Tibial artery (tissue), 4 donors: ENCODE data around the gene ZRANB1.
A peak's percentile ranks its signal among the peaks of the same experiment; 100 is the strongest.

Source experiments
- DNase-seq, 2 donors: peaks; one replicate each; pipeline ENCODE4 v3.0.0-alpha.2; 2019
- H3K27ac ChIP-seq, 2 donors: fragments of 200-600 bp; sonication (generic) in 1 of 2; 1 replicate in 1 of 2; 2 replicates in 1 of 2; pipeline ENCODE4 v1.5.1; 2018 to 2019; ENCODE audit warnings: mild to moderate bottlenecking in 1 of 2
- H3K27me3 ChIP-seq, 2 donors: fragments of 200-600 bp; sonication (generic) in 1 of 2; one replicate each; pipeline versions ENCODE4 v1.5.1 to v1.6.0; 2016 to 2019
- H3K36me3 ChIP-seq, 3 donors: fragments of 200-600 bp; sonication (generic) in 2 of 3; one replicate each; pipeline ENCODE4 v1.5.1; 2016 to 2019; ENCODE audit warnings: mild to moderate bottlenecking in 2 of 3
- H3K4me1 ChIP-seq, 4 donors: fragments of 200-600 bp; sonication (generic) in 2 of 4; 1 replicate in 3 of 4; 2 replicates in 1 of 4; pipeline ENCODE4 v1.5.1; 2016 to 2019
- H3K4me3 ChIP-seq, 2 donors: fragments of 200-600 bp; sonication (generic) in 1 of 2; 1 replicate in 1 of 2; 2 replicates in 1 of 2; pipeline ENCODE4 v1.5.1; 2018 to 2019; ENCODE audit warnings: mild to moderate bottlenecking in 2 of 2
- H3K9me3 ChIP-seq, 3 donors: fragments of 200-600 bp; sonication (generic) in 1 of 3; one replicate each; pipeline ENCODE4 v1.5.1; 2016 to 2019
- intact Hi-C: fragments of 100-400 bp; cut with DNase I; formaldehyde crosslinking; loops from one replicate; pipeline ENCODE4 v1.15.0; 2023; ENCODE audit warnings: low total_unique reads
- TF ChIP-seq, protein P1 (sequence below), 2 experiments: fragments of 200-600 bp in 1 of 2; fragments of 450-650 bp in 1 of 2; IDR thresholded peaks; one replicate each; pipeline ENCODE4 v1.5.1; 2017 to 2019; ENCODE audit warnings: antibody characterized with exemption in 2 of 2, mild to moderate bottlenecking in 1 of 2, moderate library complexity in 1 of 2

The ZRANB1 gene

DNA sequence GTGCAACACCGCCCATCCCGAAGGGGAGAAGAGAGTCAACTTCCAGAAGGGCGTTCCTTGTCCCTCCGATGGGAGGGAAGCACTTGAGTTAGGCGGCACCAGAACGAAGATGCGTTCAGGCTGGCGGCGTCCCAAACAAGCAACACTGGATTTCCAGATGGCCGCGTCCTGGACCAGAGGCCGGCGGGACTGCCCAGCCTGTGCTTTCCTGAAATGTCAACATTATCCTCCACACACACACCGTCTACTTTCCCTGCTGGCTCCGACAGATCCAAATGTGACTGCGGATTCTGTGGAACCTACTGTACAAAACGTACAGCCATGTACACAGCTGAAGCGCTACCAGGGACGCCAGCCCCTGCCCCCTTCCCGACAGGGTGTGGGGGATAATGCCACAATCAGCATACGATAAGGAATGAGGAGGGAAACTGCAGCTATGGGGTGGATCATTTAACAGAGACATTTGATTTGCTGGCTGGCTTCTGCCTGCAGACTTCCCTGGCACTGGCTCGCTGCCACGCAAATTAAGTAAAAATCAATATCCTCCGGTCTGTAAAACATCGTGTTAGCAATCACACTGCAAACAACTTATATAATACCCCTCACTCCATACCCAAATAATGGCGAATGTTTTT is 82.1 kb downstream of the ZRANB1 start:
- H3K27ac ChIP-seq: peak overlapping the region; percentile 85 to 90
- H3K9me3 ChIP-seq: no peaks in the 10 kb centered on the region
- peak overlapping the region; percentile 4 to 10 for H3K4me3 ChIP-seq
- DNase-seq: peak in 1 of 2 donors; percentile 80
- intact Hi-C loops: no loop called here
- TF ChIP-seq, protein P1, sequence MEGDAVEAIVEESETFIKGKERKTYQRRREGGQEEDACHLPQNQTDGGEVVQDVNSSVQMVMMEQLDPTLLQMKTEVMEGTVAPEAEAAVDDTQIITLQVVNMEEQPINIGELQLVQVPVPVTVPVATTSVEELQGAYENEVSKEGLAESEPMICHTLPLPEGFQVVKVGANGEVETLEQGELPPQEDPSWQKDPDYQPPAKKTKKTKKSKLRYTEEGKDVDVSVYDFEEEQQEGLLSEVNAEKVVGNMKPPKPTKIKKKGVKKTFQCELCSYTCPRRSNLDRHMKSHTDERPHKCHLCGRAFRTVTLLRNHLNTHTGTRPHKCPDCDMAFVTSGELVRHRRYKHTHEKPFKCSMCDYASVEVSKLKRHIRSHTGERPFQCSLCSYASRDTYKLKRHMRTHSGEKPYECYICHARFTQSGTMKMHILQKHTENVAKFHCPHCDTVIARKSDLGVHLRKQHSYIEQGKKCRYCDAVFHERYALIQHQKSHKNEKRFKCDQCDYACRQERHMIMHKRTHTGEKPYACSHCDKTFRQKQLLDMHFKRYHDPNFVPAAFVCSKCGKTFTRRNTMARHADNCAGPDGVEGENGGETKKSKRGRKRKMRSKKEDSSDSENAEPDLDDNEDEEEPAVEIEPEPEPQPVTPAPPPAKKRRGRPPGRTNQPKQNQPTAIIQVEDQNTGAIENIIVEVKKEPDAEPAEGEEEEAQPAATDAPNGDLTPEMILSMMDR (IDR thresholded peaks at IDR 0.05): no peak
- no peaks in the 10 kb centered on the region for H3K27me3 ChIP-seq
- peaks cover 0 to 100% (median 91%) of the 10 kb centered on the region in 4 donors for H3K4me1 ChIP-seq
- H3K36me3 ChIP-seq: peaks cover 0 to 24% (median 12%) of the 10 kb centered on the region in 3 donors

DNA sequence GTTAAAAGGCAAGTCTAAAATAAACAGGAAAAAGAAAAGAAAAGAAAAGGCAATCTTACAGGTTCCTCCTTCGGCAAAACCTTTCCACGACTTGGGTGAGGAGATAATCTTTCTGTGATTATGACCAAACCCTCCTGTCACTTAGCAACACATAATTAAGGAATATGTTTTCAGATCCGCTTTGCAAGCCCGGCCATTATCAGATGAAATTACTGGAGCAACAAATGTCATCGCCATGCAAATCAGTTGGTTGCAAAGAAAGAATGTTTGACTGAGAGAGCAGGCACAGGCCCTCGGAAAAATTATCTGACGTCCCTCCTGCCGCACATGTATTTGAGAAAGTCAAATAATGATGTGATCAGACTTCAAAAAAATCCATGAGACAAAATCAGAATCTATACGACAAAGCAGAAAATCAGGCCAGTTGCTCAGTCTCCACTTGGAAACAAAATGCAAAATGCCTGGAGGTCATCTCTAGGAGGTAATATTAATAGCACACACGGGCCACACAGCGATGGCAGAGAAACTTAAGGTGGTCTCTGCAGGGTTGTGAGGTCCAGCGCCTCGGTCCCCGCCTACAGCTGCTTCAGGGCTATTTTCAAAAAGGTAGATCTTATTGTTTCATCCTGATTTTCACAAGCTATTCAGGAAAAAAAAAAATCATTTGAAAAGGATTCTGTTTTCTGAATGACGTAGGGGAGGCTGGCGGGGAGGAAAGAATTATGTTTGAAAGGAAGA is 82.7 kb downstream of the ZRANB1 start:
- intact Hi-C loops: no loop called here
- H3K9me3 ChIP-seq: no peaks in the 10 kb centered on the region
- peak overlapping the region; percentile 85 to 90 for H3K27ac ChIP-seq
- H3K27me3 ChIP-seq: no peaks in the 10 kb centered on the region
- TF ChIP-seq, protein P1 (IDR thresholded peaks at IDR 0.05): no peak
- H3K4me1 ChIP-seq: peaks cover 0 to 100% (median 91%) of the 10 kb centered on the region in 4 donors
- peaks cover 0 to 24% (median 12%) of the 10 kb centered on the region in 3 donors for H3K36me3 ChIP-seq
- no peak for DNase-seq
- peak overlapping the region in 1 of 2 donors; percentile 4 for H3K4me3 ChIP-seq

DNA sequence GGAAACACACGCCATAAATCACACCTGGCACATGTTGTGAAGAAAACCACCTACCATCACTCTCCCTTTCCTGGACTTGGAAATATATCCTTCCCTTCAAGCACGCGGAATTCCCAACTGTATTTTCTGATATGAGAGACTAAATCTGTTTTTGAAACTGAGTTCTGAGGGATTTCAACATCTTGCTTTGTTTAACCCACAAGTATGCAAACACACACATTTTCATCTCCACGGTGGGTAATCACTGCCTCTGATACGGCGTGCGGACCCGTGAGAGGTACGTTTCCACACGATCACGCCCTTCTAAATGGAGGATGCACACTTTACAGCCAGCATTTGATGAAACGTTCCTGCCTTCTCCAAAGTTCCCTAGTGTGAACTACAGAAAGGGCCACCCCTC is 83.4 kb downstream of the ZRANB1 start:
- Histone ChIP-seq H3K27me3 (no peaks in the 10 kb centered on the region), H3K9me3 (no peaks in the 10 kb centered on the region), H3K4me1 (peaks cover 0 to 100% (median 87%) of the 10 kb centered on the region in 4 donors), H3K36me3 (peaks cover 0 to 24% (median 12%) of the 10 kb centered on the region in 3 donors), H3K27ac (peak overlapping the region; percentile 85 to 90), H3K4me3 (no peak overlapping the region)
- intact Hi-C loops: no loop called here
- TF ChIP-seq, protein P1 (IDR thresholded peaks at IDR 0.05): no peak
- no peak for DNase-seq

DNA sequence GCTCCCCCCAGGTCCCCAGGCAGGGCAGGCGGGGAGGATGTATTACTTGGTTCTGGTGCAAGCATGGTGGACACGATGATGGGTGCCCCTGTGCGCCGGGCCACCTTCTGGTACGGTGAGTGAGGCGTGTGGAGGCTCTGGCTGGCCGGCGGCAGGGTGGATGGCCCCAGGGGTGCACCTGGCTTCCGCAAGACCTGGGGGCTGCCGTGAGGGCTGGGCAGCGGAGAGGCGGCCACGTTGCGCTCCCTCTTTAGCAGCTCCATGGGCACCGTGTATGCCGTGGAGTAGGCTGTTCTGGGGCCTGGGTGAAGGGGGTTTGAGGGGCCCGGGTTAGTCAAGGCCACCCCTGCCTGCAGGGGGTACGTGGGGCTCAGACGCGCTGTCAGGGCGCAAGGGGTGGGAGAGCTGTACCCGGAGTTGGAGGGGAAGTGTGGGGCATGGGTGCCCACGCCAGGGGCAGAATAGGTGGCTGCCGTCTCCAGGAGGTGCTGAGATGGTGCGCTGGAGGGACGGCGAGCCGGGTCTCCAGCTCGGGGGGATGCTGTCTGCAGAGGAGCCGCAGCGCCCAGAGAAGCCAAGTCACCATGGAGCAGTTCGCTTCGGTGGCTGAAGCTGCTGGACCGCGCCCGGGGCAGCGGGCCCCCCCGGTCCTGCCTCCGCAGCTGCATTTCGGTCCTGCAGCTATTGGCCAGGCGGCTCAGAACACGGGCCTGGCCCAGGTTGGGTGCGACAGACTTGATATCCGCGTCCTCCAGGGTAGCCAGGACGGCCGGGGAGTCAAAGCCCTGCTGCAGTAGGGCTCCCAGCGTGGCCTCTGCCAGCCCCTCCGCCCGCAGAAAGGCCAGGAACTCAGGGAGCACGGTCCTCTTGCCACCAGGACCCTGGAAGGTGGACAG is 84.4 kb downstream of the ZRANB1 start:
- H3K27me3 ChIP-seq: no peaks in the 10 kb centered on the region
- no peak for DNase-seq
- no peaks in the 10 kb centered on the region for H3K9me3 ChIP-seq
- TF ChIP-seq, protein P1 (IDR thresholded peaks at IDR 0.05): no peak
- no peak overlapping the region for H3K4me3 ChIP-seq
- peaks cover 0 to 24% (median 12%) of the 10 kb centered on the region in 3 donors for H3K36me3 ChIP-seq
- intact Hi-C loops: no loop called here
- peak overlapping the region; percentile 85 to 90 for H3K27ac ChIP-seq
- peaks cover 0 to 100% (median 85%) of the 10 kb centered on the region in 4 donors for H3K4me1 ChIP-seq

DNA sequence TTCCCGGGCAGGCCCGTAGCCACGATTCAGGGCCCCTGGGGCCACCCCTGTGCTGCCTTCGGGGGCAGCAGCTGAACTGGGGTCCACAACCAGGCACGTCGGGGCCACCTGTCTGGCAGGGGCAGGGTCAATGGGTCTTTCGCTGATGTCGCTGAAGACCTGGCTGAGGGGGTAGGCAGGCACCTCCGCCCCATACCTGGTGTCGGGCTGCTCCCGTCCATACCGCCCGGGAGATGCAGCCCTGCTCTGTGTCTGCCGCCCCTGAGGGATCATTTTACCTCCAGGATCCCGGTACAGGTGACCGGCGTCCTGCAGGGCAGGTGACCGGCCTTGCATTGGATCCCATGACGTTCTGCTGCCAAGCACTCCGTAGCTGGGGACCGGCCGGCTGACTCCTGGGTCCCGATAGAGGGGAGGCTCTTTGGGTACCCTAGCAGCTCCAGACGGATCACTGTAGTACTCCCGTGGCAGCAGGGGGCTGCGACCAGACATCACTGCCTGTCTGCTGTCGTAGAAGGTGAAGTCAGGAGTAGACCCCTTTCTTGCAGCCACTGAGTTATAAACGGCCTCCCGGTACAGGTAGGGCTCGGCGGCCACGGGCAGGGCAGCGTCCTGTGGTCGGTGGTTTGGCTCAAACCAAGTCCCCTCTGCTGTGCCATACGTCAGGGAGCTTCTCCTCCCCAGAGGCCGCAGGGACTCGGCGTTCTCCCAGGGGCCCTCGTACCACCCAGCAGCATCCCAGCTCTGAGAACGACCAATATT is 85.2 kb downstream of the ZRANB1 start:
- peaks cover 0 to 100% (median 80%) of the 10 kb centered on the region in 4 donors for H3K4me1 ChIP-seq
- H3K27ac ChIP-seq: peak overlapping the region; percentile 85 to 90
- H3K9me3 ChIP-seq: no peaks in the 10 kb centered on the region
- H3K36me3 ChIP-seq: peaks cover 0 to 24% (median 12%) of the 10 kb centered on the region in 3 donors
- intact Hi-C loops: no loop called here
- no peak for DNase-seq
- TF ChIP-seq, protein P1 (IDR thresholded peaks at IDR 0.05): no peak
- H3K27me3 ChIP-seq: no peaks in the 10 kb centered on the region
- H3K4me3 ChIP-seq: no peak overlapping the region
